Measurements from ENCODE around the gene ARPC1A.

DNA sequence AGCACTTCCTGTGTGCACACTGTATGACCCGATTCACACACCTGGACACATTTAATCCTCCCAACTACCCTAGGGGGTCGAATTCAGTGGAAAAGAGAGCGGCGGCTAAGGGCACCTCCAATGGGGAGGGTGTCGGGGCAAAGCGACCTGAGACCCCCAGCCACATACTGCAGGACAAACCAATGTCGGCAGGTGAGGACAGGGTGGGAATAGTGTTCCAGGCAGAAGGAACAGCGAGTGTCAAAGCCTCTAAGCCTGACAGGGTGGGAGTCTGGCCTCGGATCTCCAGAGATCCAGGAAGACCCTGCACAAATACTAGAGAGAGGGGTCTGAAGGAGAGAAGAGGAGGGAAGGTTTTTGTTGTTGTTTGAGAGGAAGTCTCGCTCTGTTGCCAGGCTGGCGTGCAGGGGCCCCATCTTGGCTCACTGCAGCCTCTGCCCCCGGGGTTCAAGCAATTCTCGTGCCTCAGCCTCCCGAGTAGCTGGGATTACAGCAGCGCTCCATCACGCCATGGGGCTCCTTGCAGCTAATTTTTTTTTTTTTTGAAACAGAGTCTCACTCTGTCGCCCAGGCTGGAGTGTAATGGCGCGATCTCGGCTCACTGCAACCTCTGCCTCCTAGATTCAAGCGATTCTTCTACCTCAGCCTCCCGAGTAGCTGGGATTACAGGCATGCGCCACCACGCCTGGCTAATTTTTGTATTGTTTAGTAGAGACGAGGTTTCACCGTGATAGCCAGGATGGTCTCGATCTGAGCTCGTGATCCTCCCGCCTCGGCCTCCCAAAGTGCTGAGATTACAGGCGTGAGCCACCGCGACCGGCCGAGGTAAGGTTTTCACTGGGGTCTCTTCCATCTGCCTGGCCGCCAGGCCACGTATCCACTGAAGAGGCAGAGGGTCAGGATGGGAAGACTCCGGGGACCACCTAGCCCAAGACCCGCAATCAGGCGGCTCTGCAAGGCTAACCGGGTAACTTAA, 47.7 kb downstream of the ARPC1A start:
- TF ChIP-seq, protein P1, sequence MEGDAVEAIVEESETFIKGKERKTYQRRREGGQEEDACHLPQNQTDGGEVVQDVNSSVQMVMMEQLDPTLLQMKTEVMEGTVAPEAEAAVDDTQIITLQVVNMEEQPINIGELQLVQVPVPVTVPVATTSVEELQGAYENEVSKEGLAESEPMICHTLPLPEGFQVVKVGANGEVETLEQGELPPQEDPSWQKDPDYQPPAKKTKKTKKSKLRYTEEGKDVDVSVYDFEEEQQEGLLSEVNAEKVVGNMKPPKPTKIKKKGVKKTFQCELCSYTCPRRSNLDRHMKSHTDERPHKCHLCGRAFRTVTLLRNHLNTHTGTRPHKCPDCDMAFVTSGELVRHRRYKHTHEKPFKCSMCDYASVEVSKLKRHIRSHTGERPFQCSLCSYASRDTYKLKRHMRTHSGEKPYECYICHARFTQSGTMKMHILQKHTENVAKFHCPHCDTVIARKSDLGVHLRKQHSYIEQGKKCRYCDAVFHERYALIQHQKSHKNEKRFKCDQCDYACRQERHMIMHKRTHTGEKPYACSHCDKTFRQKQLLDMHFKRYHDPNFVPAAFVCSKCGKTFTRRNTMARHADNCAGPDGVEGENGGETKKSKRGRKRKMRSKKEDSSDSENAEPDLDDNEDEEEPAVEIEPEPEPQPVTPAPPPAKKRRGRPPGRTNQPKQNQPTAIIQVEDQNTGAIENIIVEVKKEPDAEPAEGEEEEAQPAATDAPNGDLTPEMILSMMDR (IDR thresholded peaks at IDR 0.05), result no peak
- no peak for TF ChIP-seq POLR2A (IDR thresholded peaks at IDR 0.05)
- no peak for TF ChIP-seq EP300 (IDR thresholded peaks at IDR 0.05)
